Stimulated activated CD4-positive, alpha-beta T cell treated with anti-CD3 and anti-CD28 coated beads, Interleukin-4, amount 100 ng/mL, for 4 hours (primary cell): ENCODE data around the gene GTSE1.
"Not testable (repeated sequence)": the region's sequence is repeated elsewhere in the genome, so short reads cannot be mapped to it uniquely, and the experiment has no call there.

ENCODE experiments used
- DNase-seq, 2 experiments: peaks; one replicate each; pipeline ENCODE4 v3.0.0-alpha.2; 2020

GTSE1 gene

GRCh38 chr22:46296257-46297150, at the start of gene GTSE1:
TSS of gene GTSE1 (plus strand) at chr22:46296870. CDS start at chr22:46297401, 531 bp downstream.
- peak; percentile 95 to 96 for DNase-seq

GRCh38 chr22:46247443-46247975, 49.2 kb upstream of the GTSE1 start:
- DNase-seq, result no peak

- DNase-seq, result peak; percentile 90 to 91
These were observed 46.5 kb upstream of the GTSE1 start, which contains the start of gene CDPF1 for GRCh38 chr22:46250035-46250782. TSS of gene CDPF1 (minus strand) at chr22:46250293. CDS start at chr22:46248284, 2,009 bp downstream.

- no peak for DNase-seq
These were observed 45.9 kb upstream of the GTSE1 start for GRCh38 chr22:46250783-46251125.

- no peak for DNase-seq
These were observed 45.4 kb upstream of the GTSE1 start for GRCh38 chr22:46251266-46251665.

GRCh38 chr22:46251816-46252380, 44.8 kb upstream of the GTSE1 start:
- no peak for DNase-seq

- no peak for DNase-seq
These were observed 40.2 kb upstream of the GTSE1 start for GRCh38 chr22:46256358-46256958.

- DNase-seq, result no peak
These were observed 37.3 kb upstream of the GTSE1 start for GRCh38 chr22:46259374-46259773.

- no peak for DNase-seq
These were observed 36.6 kb upstream of the GTSE1 start for GRCh38 chr22:46260038-46260437.

GRCh38 chr22:46262449-46263215, 34.0 kb upstream of the GTSE1 start:
- peak in 1 of 2 experiments; percentile 22 for DNase-seq

GRCh38 chr22:46263216-46263590, 33.5 kb upstream of the GTSE1 start, which contains the start of gene PKDREJ:
TSS of gene PKDREJ (minus strand) at chr22:46263343. CDS start at chr22:46263322, 21 bp downstream.
- no peak for DNase-seq

GRCh38 chr22:46264520-46264919, 32.1 kb upstream of the GTSE1 start:
- DNase-seq, result not testable (repeated sequence)

- DNase-seq, result not testable (repeated sequence)
These were observed 31.0 kb upstream of the GTSE1 start for GRCh38 chr22:46265627-46266026.

GRCh38 chr22:46267431-46268279, 29.0 kb upstream of the GTSE1 start, which contains the start of gene TTC38:
TSS of gene TTC38 (plus strand) at chr22:46268008. CDS start at chr22:46268040, 32 bp downstream.
- peak; percentile 28 to 43 for DNase-seq

- no peak for DNase-seq
These were observed 27.1 kb upstream of the GTSE1 start for GRCh38 chr22:46269564-46269963.

GRCh38 chr22:46272196-46272595, 24.5 kb upstream of the GTSE1 start:
- DNase-seq, result no peak

- DNase-seq, result no peak
These were observed 23.8 kb upstream of the GTSE1 start for GRCh38 chr22:46272762-46273431.

GRCh38 chr22:46273432-46274148, 23.1 kb upstream of the GTSE1 start:
- no peak for DNase-seq

GRCh38 chr22:46274381-46274780, 22.3 kb upstream of the GTSE1 start:
- no peak for DNase-seq
